WTC11 (cell line): ENCODE results near the gene SLC25A6. TPM values are rescaled to one million over a fixed set of nuclear protein-coding genes. Genes with fewer than 3 reads are reported as not detected.

Experiments
- CDX4 ChIP-seq: fragments of 250-450 bp; sonication (Bioruptor Pico); IDR thresholded peaks from 2 replicates; pipeline ENCODE4 v1.9.0; 2021; ENCODE audit warnings: moderate library complexity, mild to moderate bottlenecking, inconsistent platforms, borderline replicate concordance
- FOXP1 ChIP-seq: sonication (generic); formaldehyde crosslinking; IDR thresholded peaks from 2 replicates; pipeline ENCODE4 v1.8.0; 2022; ENCODE audit warnings: missing genetic modification reagents, mild to moderate bottlenecking, moderate library complexity, borderline replicate concordance
- FOXP4 ChIP-seq: sonication (generic); formaldehyde crosslinking; IDR thresholded peaks from 2 replicates; pipeline ENCODE4 v1.8.0; 2022; ENCODE audit warnings: mild to moderate bottlenecking, missing genetic modification reagents
- MYBL2 ChIP-seq: sonication (generic); formaldehyde crosslinking; IDR thresholded peaks from 2 replicates; pipeline ENCODE4 v1.8.1; 2023; ENCODE audit warnings: mild to moderate bottlenecking, moderate library complexity, missing genetic modification reagents
- RORB ChIP-seq: fragments of 250-450 bp; sonication (Bioruptor Pico); IDR thresholded peaks from 2 replicates; pipeline ENCODE4 v1.9.0; 2021; ENCODE audit warnings: mild to moderate bottlenecking
- SMAD4 ChIP-seq: sonication (generic); formaldehyde crosslinking; IDR thresholded peaks from 2 replicates; pipeline ENCODE4 v1.8.0; 2022; ENCODE audit warnings: mild to moderate bottlenecking, missing genetic modification reagents
- TCF7 ChIP-seq: sonication (generic); formaldehyde crosslinking; IDR thresholded peaks from 2 replicates; pipeline ENCODE4 v1.8.0; 2022; ENCODE audit warnings: mild to moderate bottlenecking, low read depth, missing genetic modification reagents, moderate library complexity
- TP53 ChIP-seq: sonication (generic); formaldehyde crosslinking; IDR thresholded peaks from 2 replicates; pipeline ENCODE4 v1.8.1; 2023; ENCODE audit warnings: mild to moderate bottlenecking, missing genetic modification reagents
- ZNF121 ChIP-seq: sonication (generic); formaldehyde crosslinking; IDR thresholded peaks from 2 replicates; pipeline ENCODE4 v1.8.0; 2023; ENCODE audit warnings: missing genetic modification reagents
- total RNA-seq: library from RNA; stranded (reverse); gene quantifications from 3 replicates; pipeline ENCODE4 v1.2.3, GENCODE V29; 2021
- TF ChIP-seq, protein P1 (sequence below): sonication (generic); formaldehyde crosslinking; IDR thresholded peaks from 2 replicates; pipeline ENCODE4 v1.8.0; 2023; ENCODE audit warnings: mild to moderate bottlenecking, missing genetic modification reagents
- TF ChIP-seq, protein P2 (sequence below): sonication (generic); formaldehyde crosslinking; IDR thresholded peaks from 2 replicates; pipeline ENCODE4 v1.8.1; 2023; ENCODE audit warnings: mild to moderate bottlenecking, missing genetic modification reagents, borderline replicate concordance
- TF ChIP-seq, protein P3 (sequence below): sonication (generic); formaldehyde crosslinking; IDR thresholded peaks from 2 replicates; pipeline ENCODE4 v1.8.1; 2023; ENCODE audit warnings: mild to moderate bottlenecking, missing genetic modification reagents
- TF ChIP-seq, protein P4 (sequence below): sonication (generic); formaldehyde crosslinking; IDR thresholded peaks from 2 replicates; pipeline ENCODE4 v1.8.1; 2022; ENCODE audit warnings: mild to moderate bottlenecking, moderate library complexity, missing genetic modification reagents

The SLC25A6 gene
- total RNA-seq, 1 experiment from 2014 or later, result 627 TPM

- TF ChIP-seq, protein P1, sequence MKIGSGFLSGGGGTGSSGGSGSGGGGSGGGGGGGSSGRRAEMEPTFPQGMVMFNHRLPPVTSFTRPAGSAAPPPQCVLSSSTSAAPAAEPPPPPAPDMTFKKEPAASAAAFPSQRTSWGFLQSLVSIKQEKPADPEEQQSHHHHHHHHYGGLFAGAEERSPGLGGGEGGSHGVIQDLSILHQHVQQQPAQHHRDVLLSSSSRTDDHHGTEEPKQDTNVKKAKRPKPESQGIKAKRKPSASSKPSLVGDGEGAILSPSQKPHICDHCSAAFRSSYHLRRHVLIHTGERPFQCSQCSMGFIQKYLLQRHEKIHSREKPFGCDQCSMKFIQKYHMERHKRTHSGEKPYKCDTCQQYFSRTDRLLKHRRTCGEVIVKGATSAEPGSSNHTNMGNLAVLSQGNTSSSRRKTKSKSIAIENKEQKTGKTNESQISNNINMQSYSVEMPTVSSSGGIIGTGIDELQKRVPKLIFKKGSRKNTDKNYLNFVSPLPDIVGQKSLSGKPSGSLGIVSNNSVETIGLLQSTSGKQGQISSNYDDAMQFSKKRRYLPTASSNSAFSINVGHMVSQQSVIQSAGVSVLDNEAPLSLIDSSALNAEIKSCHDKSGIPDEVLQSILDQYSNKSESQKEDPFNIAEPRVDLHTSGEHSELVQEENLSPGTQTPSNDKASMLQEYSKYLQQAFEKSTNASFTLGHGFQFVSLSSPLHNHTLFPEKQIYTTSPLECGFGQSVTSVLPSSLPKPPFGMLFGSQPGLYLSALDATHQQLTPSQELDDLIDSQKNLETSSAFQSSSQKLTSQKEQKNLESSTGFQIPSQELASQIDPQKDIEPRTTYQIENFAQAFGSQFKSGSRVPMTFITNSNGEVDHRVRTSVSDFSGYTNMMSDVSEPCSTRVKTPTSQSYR (CRISPR knock-in tag), result peak; percentile 69; the same call in 1 of the 2 replicates
- TF ChIP-seq, protein P2, sequence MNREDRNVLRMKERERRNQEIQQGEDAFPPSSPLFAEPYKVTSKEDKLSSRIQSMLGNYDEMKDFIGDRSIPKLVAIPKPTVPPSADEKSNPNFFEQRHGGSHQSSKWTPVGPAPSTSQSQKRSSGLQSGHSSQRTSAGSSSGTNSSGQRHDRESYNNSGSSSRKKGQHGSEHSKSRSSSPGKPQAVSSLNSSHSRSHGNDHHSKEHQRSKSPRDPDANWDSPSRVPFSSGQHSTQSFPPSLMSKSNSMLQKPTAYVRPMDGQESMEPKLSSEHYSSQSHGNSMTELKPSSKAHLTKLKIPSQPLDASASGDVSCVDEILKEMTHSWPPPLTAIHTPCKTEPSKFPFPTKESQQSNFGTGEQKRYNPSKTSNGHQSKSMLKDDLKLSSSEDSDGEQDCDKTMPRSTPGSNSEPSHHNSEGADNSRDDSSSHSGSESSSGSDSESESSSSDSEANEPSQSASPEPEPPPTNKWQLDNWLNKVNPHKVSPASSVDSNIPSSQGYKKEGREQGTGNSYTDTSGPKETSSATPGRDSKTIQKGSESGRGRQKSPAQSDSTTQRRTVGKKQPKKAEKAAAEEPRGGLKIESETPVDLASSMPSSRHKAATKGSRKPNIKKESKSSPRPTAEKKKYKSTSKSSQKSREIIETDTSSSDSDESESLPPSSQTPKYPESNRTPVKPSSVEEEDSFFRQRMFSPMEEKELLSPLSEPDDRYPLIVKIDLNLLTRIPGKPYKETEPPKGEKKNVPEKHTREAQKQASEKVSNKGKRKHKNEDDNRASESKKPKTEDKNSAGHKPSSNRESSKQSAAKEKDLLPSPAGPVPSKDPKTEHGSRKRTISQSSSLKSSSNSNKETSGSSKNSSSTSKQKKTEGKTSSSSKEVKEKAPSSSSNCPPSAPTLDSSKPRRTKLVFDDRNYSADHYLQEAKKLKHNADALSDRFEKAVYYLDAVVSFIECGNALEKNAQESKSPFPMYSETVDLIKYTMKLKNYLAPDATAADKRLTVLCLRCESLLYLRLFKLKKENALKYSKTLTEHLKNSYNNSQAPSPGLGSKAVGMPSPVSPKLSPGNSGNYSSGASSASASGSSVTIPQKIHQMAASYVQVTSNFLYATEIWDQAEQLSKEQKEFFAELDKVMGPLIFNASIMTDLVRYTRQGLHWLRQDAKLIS (CRISPR knock-in tag), result no peak
- no peak for TF ChIP-seq TP53 (CRISPR knock-in tag)
- no peak for TF ChIP-seq RORB
- no peak for TF ChIP-seq TCF7 (CRISPR knock-in tag)
- TF ChIP-seq MYBL2 (CRISPR knock-in tag), result no peak
- TF ChIP-seq FOXP1 (CRISPR knock-in tag), result 0 out of 2 replicates have a peak, but pooled peaks have one; percentile 16
- no peak for TF ChIP-seq SMAD4 (CRISPR knock-in tag)
- TF ChIP-seq, protein P3, sequence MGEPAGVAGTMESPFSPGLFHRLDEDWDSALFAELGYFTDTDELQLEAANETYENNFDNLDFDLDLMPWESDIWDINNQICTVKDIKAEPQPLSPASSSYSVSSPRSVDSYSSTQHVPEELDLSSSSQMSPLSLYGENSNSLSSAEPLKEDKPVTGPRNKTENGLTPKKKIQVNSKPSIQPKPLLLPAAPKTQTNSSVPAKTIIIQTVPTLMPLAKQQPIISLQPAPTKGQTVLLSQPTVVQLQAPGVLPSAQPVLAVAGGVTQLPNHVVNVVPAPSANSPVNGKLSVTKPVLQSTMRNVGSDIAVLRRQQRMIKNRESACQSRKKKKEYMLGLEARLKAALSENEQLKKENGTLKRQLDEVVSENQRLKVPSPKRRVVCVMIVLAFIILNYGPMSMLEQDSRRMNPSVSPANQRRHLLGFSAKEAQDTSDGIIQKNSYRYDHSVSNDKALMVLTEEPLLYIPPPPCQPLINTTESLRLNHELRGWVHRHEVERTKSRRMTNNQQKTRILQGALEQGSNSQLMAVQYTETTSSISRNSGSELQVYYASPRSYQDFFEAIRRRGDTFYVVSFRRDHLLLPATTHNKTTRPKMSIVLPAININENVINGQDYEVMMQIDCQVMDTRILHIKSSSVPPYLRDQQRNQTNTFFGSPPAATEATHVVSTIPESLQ (CRISPR knock-in tag), result no peak
- TF ChIP-seq, protein P4, sequence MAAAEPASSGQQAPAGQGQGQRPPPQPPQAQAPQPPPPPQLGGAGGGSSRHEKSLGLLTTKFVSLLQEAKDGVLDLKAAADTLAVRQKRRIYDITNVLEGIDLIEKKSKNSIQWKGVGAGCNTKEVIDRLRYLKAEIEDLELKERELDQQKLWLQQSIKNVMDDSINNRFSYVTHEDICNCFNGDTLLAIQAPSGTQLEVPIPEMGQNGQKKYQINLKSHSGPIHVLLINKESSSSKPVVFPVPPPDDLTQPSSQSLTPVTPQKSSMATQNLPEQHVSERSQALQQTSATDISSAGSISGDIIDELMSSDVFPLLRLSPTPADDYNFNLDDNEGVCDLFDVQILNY (CRISPR knock-in tag), result no peak
- TF ChIP-seq ZNF121 (CRISPR knock-in tag), result no peak
- no peak for TF ChIP-seq CDX4 (CRISPR knock-in tag)
- no peak for TF ChIP-seq FOXP4
Observed at GRCh38 chrX:1355131-1356046, 36.5 kb downstream of the SLC25A6 start (continued).
